Ovary (tissue), 9 donors: ENCODE results near the gene OR7A5. TPM values are rescaled to one million over a fixed set of nuclear protein-coding genes. Genes with fewer than 3 reads are reported as not detected.
"Not testable (repeated sequence)": the region's sequence is repeated elsewhere in the genome, so short reads cannot be mapped to it uniquely, and the experiment has no call there.

Experiments
- DNase-seq, 5 donors: peaks; one replicate each; pipeline ENCODE4 v3.0.0-alpha.2; 2019 to 2020
- H3K27ac ChIP-seq, 2 donors: fragments of 200-600 bp; one replicate each; pipeline versions ENCODE4 v1.5.1 to v1.8.0; 2019 to 2022
- H3K27me3 ChIP-seq: fragments of 200-600 bp; one replicate; pipeline ENCODE4 v1.8.0; 2022
- H3K36me3 ChIP-seq: fragments of 200-600 bp; sonication (generic); one replicate; pipeline ENCODE4 v1.5.1; 2019
- H3K4me1 ChIP-seq: one replicate; pipeline ENCODE4 v1.8.1; 2013; ENCODE audit warnings: mild to moderate bottlenecking, moderate library complexity; ENCODE audit not compliant: insufficient read depth
- H3K4me3 ChIP-seq: fragments of 200-600 bp; sonication (generic); one replicate; pipeline ENCODE4 v1.5.1; 2017
- H3K9me3 ChIP-seq, 2 donors: fragments of 200-600 bp in 1 of 2; sonication (generic) in 1 of 2; one replicate each; pipeline versions ENCODE4 v1.5.1 to v1.8.1; 2013 to 2019; ENCODE audit warnings: mild to moderate bottlenecking in 1 of 2, moderate library complexity in 1 of 2
- CTCF ChIP-seq, 3 donors: fragments of 450-650 bp in 2 of 3; fragments of 200-600 bp in 1 of 3; IDR thresholded peaks; one replicate each; pipeline versions ENCODE4 v1.5.1 to v1.8.0; 2016 to 2022; ENCODE audit warnings: antibody characterized with exemption in 3 of 3, mild to moderate bottlenecking in 1 of 3
- EP300 ChIP-seq: sonication (generic); formaldehyde crosslinking; IDR thresholded peaks from one replicate; pipeline ENCODE4 v1.6.1; 2017; ENCODE audit warnings: antibody characterized with exemption
- POLR2A ChIP-seq: fragments of 450-650 bp; IDR thresholded peaks from one replicate; pipeline ENCODE4 v1.6.1; 2017; ENCODE audit warnings: antibody characterized with exemption, mild to moderate bottlenecking, moderate library complexity
- WGBS, 3 donors: extraction: QIAGEN DNeasy Blood & Tissue Kit in 1 of 3; methylation state at CpG; one replicate each; pipeline versions ENCODE4 v1.1.5 to v1.1.7; 2013 to 2017; 5-methylcytosine and 5-hydroxymethylcytosine counted together
- intact Hi-C, 4 donors: fragments of 100-400 bp; cut with DNase I; formaldehyde crosslinking; loops; one replicate each; pipeline versions ENCODE4 v1.11.0 to v1.15.1; 2022 to 2023
- polyA plus RNA-seq, 2 donors: library from polyadenylated mRNA; stranded (reverse); fragments of 200-250 nt in 1 of 2; fragments of 350-450 nt in 1 of 2; fragmentation: Illumina TruSeq in 1 of 2; extraction: RNeasy Lipid Tissue Mini Kit (QIAGEN cat#74804) in 1 of 2; gene quantifications; one replicate each; pipeline ENCODE4 v1.2.3, GENCODE V29; 2013 to 2014
- total RNA-seq, 7 donors: library from RNA; depleted of rRNA in 2 of 7; stranded (reverse); fragments of >200 nt in 2 of 7; fragmentation: NEBNext Ultra II Directional in 3 of 7; extraction: Animal tissue kit (Norgen Biotek cat#: 25700) in 3 of 7; gene quantifications; one replicate each; pipeline versions ENCODE4 v1.1.0 to v1.2.4, GENCODE V29; 2016 to 2023
- donor health status: DM: no; HTN: no; CAD: no; lungs with moderate emphysema.
- donor health status: DM: no; HTN: no; CAD: no.
- donor health status: Bipolar disorder and iron deficiency.
- donor health status: DM: yes; HTN: yes; CAD: no.
- donor health status: DM: no; HTN: no; CAD: no.
- donor health status: DM: yes; HTN: yes; CAD: no.

OR7A5 gene
- total and polyA plus RNA-seq, 9 donors = 0.12 TPM; not detected in 7

DNA sequence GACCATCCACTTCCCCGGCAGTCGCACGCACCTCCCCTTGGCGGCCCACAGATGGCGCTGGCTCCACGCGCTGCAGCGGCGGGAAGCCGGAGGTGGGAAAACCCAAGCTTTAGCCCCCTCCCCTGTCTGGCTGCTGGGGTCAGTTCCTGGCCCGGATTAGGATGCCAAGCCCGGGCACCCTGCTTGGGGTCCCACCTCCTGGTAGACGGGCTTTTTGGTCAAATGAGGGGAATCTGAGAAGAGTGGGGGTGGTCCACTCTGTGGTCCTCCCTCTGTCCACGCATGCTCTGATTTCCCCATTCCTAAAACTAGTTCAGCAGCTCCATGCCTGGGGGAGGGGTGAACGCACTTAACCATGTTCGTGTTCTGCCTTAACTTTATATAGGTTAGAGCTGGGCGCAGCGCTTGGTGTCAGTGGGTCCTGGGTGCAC is 48.5 kb downstream of the OR7A5 start:
- DNase-seq = no peak
- no peaks in the 10 kb centered on the region for H3K27me3 ChIP-seq
- TF ChIP-seq EP300 (no peak), CTCF (IDR thresholded peaks at IDR 0.05) (no peak), POLR2A (no peak)
- no peak overlapping the region for H3K4me3 ChIP-seq
- no peaks in the 10 kb centered on the region for H3K36me3 ChIP-seq
- H3K4me1 ChIP-seq = no peaks in the 10 kb centered on the region
- 10 to 13% (median 13%) methylated on average over 18 of the region's 18 CpGs for WGBS, 3 donors
- H3K9me3 ChIP-seq = no peaks in the 10 kb centered on the region
- intact Hi-C loops = no loop called here
- H3K27ac ChIP-seq = no peak overlapping the region

- H3K9me3 ChIP-seq, DNase-seq, H3K36me3 ChIP-seq, intact Hi-C loops, H3K27me3 ChIP-seq, H3K27ac ChIP-seq, H3K4me3 ChIP-seq, H3K4me1 ChIP-seq: not testable (repeated sequence)
- WGBS, 3 donors = 61 to 66% (median 61%) methylated on average over 9 of the region's 11 CpGs
Observed at GRCh38 chr19:14785102-14785793, 49.7 kb downstream of the OR7A5 start.

- intact Hi-C loops, DNase-seq: not testable (repeated sequence)
Observed at GRCh38 chr19:14784730-14785101, 50.3 kb downstream of the OR7A5 start.

DNA sequence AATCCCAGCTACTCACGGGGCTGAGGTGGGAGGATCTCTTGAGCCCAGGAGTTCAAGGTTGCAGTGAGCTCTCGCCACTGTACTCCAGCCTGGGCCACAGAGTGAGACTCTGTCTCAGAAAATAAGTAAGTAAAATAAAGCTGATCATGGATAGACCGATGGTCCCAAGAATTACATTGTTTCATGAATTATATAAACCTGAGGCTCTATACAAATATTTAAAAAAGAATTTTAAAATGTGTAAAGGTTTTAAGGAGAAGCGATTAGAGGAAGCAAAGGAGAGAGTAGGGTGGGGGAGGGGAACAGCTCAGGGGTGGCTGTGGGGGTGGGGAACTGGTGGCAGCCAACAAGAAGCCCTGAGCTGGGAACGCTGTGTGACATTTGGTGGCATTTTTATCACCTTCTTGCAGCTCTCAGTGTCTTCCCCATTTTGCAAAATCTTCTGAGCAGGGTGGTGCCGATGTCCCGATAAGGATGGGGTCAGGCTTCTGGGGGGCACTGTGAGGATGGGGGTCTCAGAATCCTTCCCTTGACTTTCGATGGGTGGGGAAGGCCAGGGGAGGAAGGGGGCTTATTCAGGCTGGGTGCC is 51.5 kb downstream of the OR7A5 start:
- H3K4me1 ChIP-seq, H3K36me3 ChIP-seq, intact Hi-C loops, H3K4me3 ChIP-seq, H3K9me3 ChIP-seq, H3K27me3 ChIP-seq, DNase-seq, H3K27ac ChIP-seq: not testable (repeated sequence)
- 43 to 54% (median 47%) methylated on average over 8 of the region's 8 CpGs for WGBS, 3 donors

More at GRCh38 chr19:14784730-14785101, 50.3 kb downstream of the OR7A5 start:
- not testable (repeated sequence) for H3K4me3 ChIP-seq, H3K9me3 ChIP-seq, H3K4me1 ChIP-seq, H3K36me3 ChIP-seq, H3K27me3 ChIP-seq, H3K27ac ChIP-seq
- WGBS, 3 donors = 53 to 66% (median 59%) methylated on average over 9 to 10 of the region's 10 CpGs

DNA sequence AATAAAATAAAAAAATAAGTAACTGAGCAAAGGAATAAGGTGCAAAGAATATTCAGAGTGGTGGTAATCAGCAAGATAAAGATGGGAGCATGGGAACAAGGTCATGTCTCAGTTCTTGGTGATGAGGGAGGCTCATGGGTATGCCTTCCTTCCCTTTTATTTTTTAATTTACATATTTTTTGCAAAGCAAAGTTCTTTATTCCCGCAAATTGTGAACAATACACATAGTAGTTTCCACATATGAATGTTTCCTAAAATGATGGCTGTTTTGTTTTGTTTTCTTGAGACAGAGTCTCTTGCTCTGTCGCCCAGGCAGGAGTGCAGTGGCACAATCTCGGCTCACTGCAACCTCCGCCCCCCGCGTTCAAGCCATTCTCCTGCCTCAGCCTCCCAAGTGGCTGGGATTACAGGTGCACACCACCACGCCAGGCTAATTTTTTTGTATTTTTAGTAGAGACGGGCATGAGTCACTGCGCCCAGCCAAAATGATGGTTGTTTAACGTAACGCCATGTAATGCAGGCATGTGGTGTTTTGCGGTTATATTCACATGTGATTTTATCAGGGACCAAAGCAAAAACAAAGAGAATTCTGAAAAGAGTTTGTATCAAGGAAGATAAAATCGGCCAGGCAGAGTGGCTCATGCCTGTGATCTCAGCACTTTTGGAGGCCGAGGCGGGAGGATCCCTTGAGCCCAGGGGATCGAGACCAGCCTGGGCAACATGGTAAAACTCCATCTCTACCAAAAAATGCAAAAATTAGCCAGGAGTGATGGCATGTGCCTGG is 52.2 kb downstream of the OR7A5 start:
- no peak for DNase-seq
- no peaks in the 10 kb centered on the region for H3K4me1 ChIP-seq
- no peak overlapping the region for H3K4me3 ChIP-seq
- intact Hi-C loops = no loop called here
- TF ChIP-seq EP300 = no peak
- no peak for TF ChIP-seq POLR2A
- no peak for TF ChIP-seq CTCF (IDR thresholded peaks at IDR 0.05)
- H3K27ac ChIP-seq = no peak overlapping the region
- H3K9me3 ChIP-seq = no peaks in the 10 kb centered on the region
- H3K36me3 ChIP-seq = no peaks in the 10 kb centered on the region
- H3K27me3 ChIP-seq = no peaks in the 10 kb centered on the region
- 82 to 86% (median 82%) methylated on average over 16 of the region's 16 CpGs for WGBS, 3 donors

DNA sequence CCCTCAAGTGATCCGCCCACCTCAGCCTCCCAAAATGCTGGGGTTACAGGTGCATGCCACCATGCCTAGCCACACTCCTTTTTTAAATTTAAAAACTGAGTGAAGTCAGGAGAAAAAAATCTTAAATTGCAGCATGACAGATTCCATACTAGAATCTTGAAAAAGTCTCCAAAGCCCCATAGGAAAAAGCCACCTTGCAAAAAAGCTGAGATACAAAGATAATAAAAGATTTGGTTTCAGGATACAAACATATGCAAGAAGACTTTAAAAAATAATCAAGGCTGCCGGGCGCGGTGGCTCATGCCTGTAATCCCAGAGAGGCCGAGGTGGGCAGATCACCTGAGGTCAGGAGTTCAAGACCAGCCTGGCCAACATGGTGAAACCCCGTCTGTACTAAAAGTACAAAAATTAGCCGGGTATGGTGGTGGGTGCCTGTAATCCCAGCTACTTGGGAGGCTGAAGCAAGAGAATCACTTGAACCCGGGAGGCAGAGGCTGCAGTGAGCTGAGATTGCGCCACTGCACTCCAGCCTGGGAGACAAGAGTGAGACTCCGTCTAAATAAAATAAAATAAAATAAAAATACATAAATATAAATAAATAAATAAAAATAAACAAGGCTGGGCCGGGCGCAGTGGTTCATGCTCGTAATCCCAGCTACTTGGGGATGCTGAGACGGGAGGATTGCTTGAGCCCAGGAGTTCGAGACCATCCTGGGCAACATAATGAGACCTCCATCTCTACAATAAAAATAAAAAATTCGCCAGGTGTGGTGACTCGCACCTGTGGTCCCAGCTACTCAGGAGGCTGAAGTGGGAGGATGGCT is 53.1 kb downstream of the OR7A5 start:
- H3K9me3 ChIP-seq, H3K27me3 ChIP-seq, intact Hi-C loops, H3K36me3 ChIP-seq, DNase-seq, H3K27ac ChIP-seq, H3K4me3 ChIP-seq, H3K4me1 ChIP-seq: not testable (repeated sequence)
- 89 to 90% (median 90%) methylated on average over 17 of the region's 17 CpGs for WGBS, 3 donors

DNA sequence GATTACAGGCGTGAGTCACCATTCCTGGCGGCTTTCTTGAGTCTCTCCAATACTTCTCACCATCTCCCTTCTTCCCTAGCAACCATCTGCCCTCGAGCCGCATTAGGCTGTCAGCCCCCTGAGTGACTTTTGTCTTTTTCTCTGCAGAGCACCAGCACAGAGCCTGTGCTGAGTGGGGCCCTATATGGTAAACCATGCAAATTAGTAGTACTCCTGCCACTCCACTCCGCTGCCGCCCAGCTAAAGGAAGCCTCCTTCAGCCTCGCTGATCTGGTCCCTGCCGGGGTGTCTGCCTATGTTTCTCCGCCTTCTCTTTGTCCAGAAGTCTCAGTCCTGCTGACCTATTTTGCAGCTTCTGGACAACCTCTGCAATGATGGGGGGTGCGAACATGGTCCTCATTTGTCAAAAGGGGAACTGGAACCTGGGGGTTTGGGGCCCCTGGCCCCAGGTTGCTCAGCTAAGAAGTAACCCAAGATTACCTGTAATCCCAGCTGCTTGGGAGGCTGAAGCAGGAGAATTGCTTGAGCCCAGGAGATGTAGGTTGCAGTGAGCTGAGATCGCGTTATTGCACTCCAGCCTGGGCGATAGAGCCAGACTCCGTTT is 54.3 kb downstream of the OR7A5 start:
- H3K27ac ChIP-seq, DNase-seq, H3K9me3 ChIP-seq, H3K4me3 ChIP-seq, H3K4me1 ChIP-seq, intact Hi-C loops, H3K36me3 ChIP-seq, H3K27me3 ChIP-seq: not testable (repeated sequence)
- 64 to 78% (median 75%) methylated on average over 14 of the region's 14 CpGs for WGBS, 3 donors
